MCF 10A (cell line): ENCODE measurements around the gene PEX3. TPM values are rescaled to one million over a fixed set of nuclear protein-coding genes. Genes with fewer than 3 reads are reported as not detected.
A peak's percentile ranks its signal among the peaks of the same experiment; 100 is the strongest.
"Not testable (repeated sequence)": the region's sequence is repeated elsewhere in the genome, so short reads cannot be mapped to it uniquely, and the experiment has no call there.

Experiments
- BruUV-seq: library from RNA; stranded (reverse); fragments of 400-500 nt; replicated peaks from 2 replicates; lab custom pipeline; 2021; lab: Mats Ljungman, UMichigan
- CTCF ChIA-PET: fragments of 300-600 bp; sonication (Branson Sonifier 250); formaldehyde crosslinking; extraction: SDS; loops from one replicate; lab custom pipeline; 2021; ENCODE audit warnings: antibody characterized with exemption, inconsistent platforms; lab: Yijun Ruan, JAX
- POLR2A ChIA-PET: fragments of 300-600, 350-650 bp; sonication (Branson Sonifier 250); formaldehyde crosslinking; extraction: SDS; loops from one replicate; lab custom pipeline; 2020; ENCODE audit warnings: antibody characterized with exemption, inconsistent platforms; lab: Yijun Ruan, JAX
- DNase-seq: peaks from one replicate; pipeline ENCODE4 v3.0.0-alpha.2; 2018; ENCODE audit not compliant: unreplicated experiment
- H3K27ac Mint-ChIP-seq: one replicate; pipeline ENCODE4 v1.8.0; 2022; ENCODE audit warnings: mild to moderate bottlenecking, low read depth, mixed read lengths; ENCODE audit not compliant: unreplicated experiment
- H3K27me3 Mint-ChIP-seq: one replicate; pipeline ENCODE4 v1.8.0; 2022; ENCODE audit warnings: mixed read lengths; ENCODE audit not compliant: insufficient read depth, unreplicated experiment
- H3K36me3 Mint-ChIP-seq: one replicate; pipeline ENCODE4 v1.8.0; 2022; ENCODE audit warnings: mild to moderate bottlenecking, moderate library complexity, mixed read lengths; ENCODE audit not compliant: insufficient read depth, unreplicated experiment
- H3K4me1 Mint-ChIP-seq: one replicate; pipeline ENCODE4 v1.8.0; 2022; ENCODE audit warnings: mixed read lengths; ENCODE audit not compliant: insufficient read depth, unreplicated experiment
- H3K4me3 Mint-ChIP-seq: one replicate; pipeline ENCODE4 v1.8.0; 2022; ENCODE audit warnings: mild to moderate bottlenecking, moderate library complexity, mixed read lengths; ENCODE audit not compliant: unreplicated experiment
- H3K9me3 Mint-ChIP-seq: one replicate; pipeline ENCODE4 v1.8.0; 2022; ENCODE audit warnings: mixed read lengths; ENCODE audit not compliant: unreplicated experiment
- intact Hi-C: fragments of 100-400 bp; cut with micrococcal nuclease; formaldehyde crosslinking; loops from 2 replicates; pipeline ENCODE4 v1.14.1; 2022
- total RNA-seq: library from RNA; stranded (reverse); gene quantifications from 2 replicates; pipeline ENCODE4 v1.2.3, GENCODE V29; 2022
- TF ChIP-seq, protein P1 (sequence below): fragments of 200-600 bp; IDR thresholded peaks from one replicate; pipeline ENCODE4 v1.8.0; 2022; ENCODE audit warnings: antibody characterized with exemption, mild to moderate bottlenecking; ENCODE audit not compliant: unreplicated experiment

Gene PEX3
- total RNA-seq, 1 experiment from 2014 or later, result 24.3 TPM

DNA sequence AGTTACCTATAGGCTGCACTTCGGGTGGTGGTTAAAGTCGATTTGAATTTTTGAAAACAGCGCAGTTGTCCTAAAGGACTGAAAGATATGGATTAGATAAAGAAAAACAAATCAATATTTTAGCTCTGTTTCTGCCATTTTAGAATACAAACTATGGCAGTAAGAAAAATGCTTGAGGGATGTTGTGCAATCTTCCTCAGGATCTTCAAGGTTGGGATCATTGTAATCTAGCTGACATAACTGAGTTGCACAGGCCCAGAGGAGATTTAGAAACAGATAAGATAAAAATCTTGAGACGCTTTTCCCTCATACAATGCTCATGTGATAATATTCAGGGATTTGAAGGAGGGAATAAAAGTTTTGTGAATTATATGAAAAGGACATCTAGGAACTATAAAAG is 926 bp downstream of the PEX3 start:
- no peaks in the 10 kb centered on the region for H3K27me3 Mint-ChIP-seq
- intact Hi-C loops, result no loop called here

DNA sequence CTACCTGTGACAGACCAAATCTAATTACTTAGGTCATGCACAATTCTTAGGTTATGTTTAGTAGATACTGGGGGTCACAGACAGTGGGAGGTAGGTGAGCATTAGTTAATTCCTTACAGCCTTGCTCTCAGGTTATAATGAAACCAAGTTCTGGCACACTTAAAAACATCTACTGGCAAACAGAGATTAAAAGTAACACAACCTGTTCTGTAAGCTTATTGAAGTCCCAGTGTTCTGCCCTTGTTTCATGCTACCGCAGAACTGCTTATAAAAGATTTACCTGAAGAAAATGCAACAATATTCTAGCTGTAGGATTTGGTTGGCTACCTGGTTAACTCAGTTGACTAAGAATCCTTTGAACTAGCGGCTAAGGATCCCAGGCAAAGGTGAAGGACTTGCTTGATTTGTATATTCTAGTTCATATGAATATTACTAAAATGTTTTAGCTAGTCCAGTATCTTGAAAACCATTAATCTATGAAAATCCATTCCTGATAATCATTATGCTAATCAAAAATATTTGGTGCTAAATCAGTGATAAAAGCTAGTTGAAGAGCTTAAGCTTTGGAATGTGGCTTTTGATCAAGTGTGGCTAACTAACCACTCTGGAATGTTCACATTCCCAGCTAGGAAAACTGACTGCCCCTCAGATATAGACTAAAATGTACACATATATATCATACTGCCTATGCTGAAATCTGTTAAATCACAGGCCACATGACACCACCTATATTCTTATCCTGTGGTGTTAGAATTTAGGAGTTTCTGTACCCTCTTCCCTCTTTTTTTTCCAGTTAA is 7.2 kb downstream of the PEX3 start:
- Mint-ChIP-seq H3K36me3 (peaks cover 25% of the 10 kb centered on the region), H3K4me3 (no peak overlapping the region), H3K27ac (no peak overlapping the region), H3K4me1 (peaks cover 22% of the 10 kb centered on the region), H3K27me3 (no peaks in the 10 kb centered on the region), H3K9me3 (no peaks in the 10 kb centered on the region)
- BruUV-seq, result no TSS peak
- ChIA-PET POLR2A (interaction anchor here (0.7 kb wide), 2 partner anchors 8 to 23 kb away, joined by 3 read pairs; no protein-coding TSS in a partner anchor), CTCF (interaction anchor here (0.7 kb wide), 1 partner anchor 765 kb away, joined by 3 read pairs; no protein-coding TSS in a partner anchor)
- intact Hi-C loops, result no loop called here
- peak; percentile 1 for DNase-seq
- TF ChIP-seq, protein P1, sequence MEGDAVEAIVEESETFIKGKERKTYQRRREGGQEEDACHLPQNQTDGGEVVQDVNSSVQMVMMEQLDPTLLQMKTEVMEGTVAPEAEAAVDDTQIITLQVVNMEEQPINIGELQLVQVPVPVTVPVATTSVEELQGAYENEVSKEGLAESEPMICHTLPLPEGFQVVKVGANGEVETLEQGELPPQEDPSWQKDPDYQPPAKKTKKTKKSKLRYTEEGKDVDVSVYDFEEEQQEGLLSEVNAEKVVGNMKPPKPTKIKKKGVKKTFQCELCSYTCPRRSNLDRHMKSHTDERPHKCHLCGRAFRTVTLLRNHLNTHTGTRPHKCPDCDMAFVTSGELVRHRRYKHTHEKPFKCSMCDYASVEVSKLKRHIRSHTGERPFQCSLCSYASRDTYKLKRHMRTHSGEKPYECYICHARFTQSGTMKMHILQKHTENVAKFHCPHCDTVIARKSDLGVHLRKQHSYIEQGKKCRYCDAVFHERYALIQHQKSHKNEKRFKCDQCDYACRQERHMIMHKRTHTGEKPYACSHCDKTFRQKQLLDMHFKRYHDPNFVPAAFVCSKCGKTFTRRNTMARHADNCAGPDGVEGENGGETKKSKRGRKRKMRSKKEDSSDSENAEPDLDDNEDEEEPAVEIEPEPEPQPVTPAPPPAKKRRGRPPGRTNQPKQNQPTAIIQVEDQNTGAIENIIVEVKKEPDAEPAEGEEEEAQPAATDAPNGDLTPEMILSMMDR, result no peak

More for the DNA sequence above, 926 bp downstream of the PEX3 start:
- Mint-ChIP-seq H3K27ac (peak overlapping the region; percentile 97), H3K9me3 (no peaks in the 10 kb centered on the region), H3K4me1 (peaks cover 24% of the 10 kb centered on the region), H3K36me3 (peaks cover 2% of the 10 kb centered on the region), H3K4me3 (peak overlapping the region; percentile 97)
- peak; percentile 34 for DNase-seq
- TF ChIP-seq, protein P1, result no peak
- ChIA-PET POLR2A (interaction anchor here (0.6 to 6.5 kb wide), 15 partner anchors 10 to 566 kb away, joined by 3 to 42 read pairs (median 4); partner anchors contain the start of gene AIG1), CTCF (interaction anchor here (1.5 kb wide), 1 partner anchor 759 kb away, joined by 3 read pairs; no protein-coding TSS in a partner anchor)
- no TSS peak for BruUV-seq

DNA sequence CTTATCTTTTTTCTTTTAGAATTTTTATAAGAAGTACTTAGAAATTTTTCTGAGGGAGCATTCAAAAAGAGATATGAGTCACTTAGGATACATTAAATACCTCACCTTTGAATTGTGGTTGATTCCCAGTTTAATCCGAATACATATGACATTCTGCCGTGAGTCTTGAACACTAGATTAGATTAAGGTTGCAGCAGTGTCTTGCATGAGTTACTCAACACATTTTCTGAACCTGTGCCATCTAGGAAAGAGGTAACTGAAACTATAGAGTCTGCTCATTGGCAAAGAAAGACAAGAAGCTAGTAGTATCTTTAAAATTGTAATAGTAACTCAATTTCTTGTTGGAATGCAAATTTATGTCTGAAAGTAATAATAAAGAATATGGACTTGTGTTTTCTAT is 14.9 kb downstream of the PEX3 start:
- Mint-ChIP-seq H3K27ac (peak overlapping the region; percentile 12), H3K4me1 (peaks cover 3% of the 10 kb centered on the region), H3K27me3 (no peaks in the 10 kb centered on the region), H3K4me3 (no peak overlapping the region), H3K36me3 (peaks cover 25% of the 10 kb centered on the region), H3K9me3 (no peaks in the 10 kb centered on the region)
- peak; percentile 12 for DNase-seq
- intact Hi-C loops, result no loop called here
- BruUV-seq, result no TSS peak
- TF ChIP-seq, protein P1, result no peak
- CTCF ChIA-PET, result no interaction called here
- POLR2A ChIA-PET, result no interaction called here

DNA sequence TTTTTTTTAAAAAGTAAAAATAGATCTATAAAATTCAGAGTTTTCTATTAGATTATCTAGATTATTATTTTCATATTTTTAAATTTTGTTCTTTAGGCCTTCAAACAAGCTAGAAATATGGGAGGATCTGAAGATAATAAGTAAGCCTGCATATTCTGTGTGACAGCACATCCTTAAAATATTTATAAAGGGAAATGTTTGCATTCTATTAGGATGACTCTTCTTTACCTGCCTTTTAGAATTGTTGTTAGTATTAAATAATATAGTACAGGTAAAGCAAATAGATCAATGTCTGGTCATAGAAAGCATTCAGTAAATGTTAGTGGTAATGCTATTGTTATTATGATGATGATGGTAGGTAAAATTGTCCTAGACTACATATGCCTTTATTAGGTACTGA is 17.4 kb downstream of the PEX3 start:
- ChIA-PET CTCF (interaction anchor here (0.7 kb wide), 1 partner anchor 53 kb away, joined by 3 read pairs; no protein-coding TSS in a partner anchor), POLR2A (no interaction called here)
- intact Hi-C loops, result no loop called here
- no peaks in the 10 kb centered on the region for H3K4me1 Mint-ChIP-seq
- no peaks in the 10 kb centered on the region for H3K9me3 Mint-ChIP-seq
- TF ChIP-seq, protein P1, result no peak
- H3K36me3 Mint-ChIP-seq, result peaks cover 24% of the 10 kb centered on the region
- DNase-seq, result no peak
- no peak overlapping the region for H3K4me3 Mint-ChIP-seq
- H3K27me3 Mint-ChIP-seq, result no peaks in the 10 kb centered on the region
- BruUV-seq, result no TSS peak
- no peak overlapping the region for H3K27ac Mint-ChIP-seq

DNA sequence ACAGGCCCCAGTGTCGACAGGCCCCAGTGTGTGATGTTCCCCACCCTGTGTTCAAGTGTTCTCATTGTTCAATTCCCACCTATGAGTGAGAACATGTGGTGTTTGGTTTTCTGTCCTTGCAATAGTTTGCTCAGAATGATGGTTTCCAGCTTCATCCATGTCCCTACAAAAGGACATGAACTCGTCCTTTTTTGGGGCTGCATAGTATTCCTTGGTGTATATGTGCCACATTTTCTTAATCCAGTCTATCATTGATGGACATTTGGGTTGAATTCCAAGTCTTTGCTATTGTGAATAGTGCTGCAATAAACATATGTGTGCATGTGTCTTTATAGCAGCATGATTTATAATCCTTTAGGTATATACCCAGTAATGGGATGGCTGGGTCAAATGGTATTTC is 18.2 kb downstream of the PEX3 start:
- CTCF ChIA-PET, H3K4me3 Mint-ChIP-seq, POLR2A ChIA-PET, H3K27me3 Mint-ChIP-seq, H3K9me3 Mint-ChIP-seq, BruUV-seq, intact Hi-C loops, H3K4me1 Mint-ChIP-seq, H3K27ac Mint-ChIP-seq, DNase-seq: not testable (repeated sequence)
- H3K36me3 Mint-ChIP-seq, result peaks cover 28% of the 10 kb centered on the region
